Pons (tissue), 1 donor: Measurements from ENCODE around the gene SPPL2C.

ENCODE experiments used
- DNase-seq: peaks from one replicate; pipeline ENCODE4 v3.0.0-alpha.2; 2016; ENCODE audit warnings: low spot score

Gene SPPL2C

GRCh38 chr17:45828582-45829133 is 16.0 kb upstream of the SPPL2C start:
- no peak for DNase-seq

GRCh38 chr17:45833920-45834319 is 10.8 kb upstream of the SPPL2C start:
- DNase-seq = no peak

- DNase-seq = no peak
Measured at GRCh38 chr17:45834471-45835396, 9.9 kb upstream of the SPPL2C start.

GRCh38 chr17:45835481-45835880 is 9.2 kb upstream of the SPPL2C start:
- DNase-seq = no peak

- no peak for DNase-seq
Measured at GRCh38 chr17:45836047-45837044, 8.3 kb upstream of the SPPL2C start.

GRCh38 chr17:45837187-45837586 is 7.5 kb upstream of the SPPL2C start:
- no peak for DNase-seq

- no peak for DNase-seq
Measured at GRCh38 chr17:45837603-45838002, 7.1 kb upstream of the SPPL2C start.

- no peak for DNase-seq
Measured at GRCh38 chr17:45838751-45839295, 5.9 kb upstream of the SPPL2C start.

GRCh38 chr17:45839442-45839841 is 5.2 kb upstream of the SPPL2C start:
- DNase-seq = no peak

- DNase-seq = no peak
Measured at GRCh38 chr17:45841186-45841585, 3.5 kb upstream of the SPPL2C start.

GRCh38 chr17:45841883-45842525 is 2.7 kb upstream of the SPPL2C start:
- DNase-seq = no peak

GRCh38 chr17:45843722-45844121 is 959 bp upstream of the SPPL2C start:
- no peak for DNase-seq

GRCh38 chr17:45845376-45846185 is 900 bp downstream of the SPPL2C start:
- DNase-seq = no peak

GRCh38 chr17:45846223-45846622 is 1.5 kb downstream of the SPPL2C start:
- DNase-seq = no peak

GRCh38 chr17:45846646-45847045 is 2.0 kb downstream of the SPPL2C start:
- no peak for DNase-seq

- no peak for DNase-seq
Measured at GRCh38 chr17:45847101-45847500, 2.4 kb downstream of the SPPL2C start.

GRCh38 chr17:45847747-45848146 is 3.1 kb downstream of the SPPL2C start:
- no peak for DNase-seq

- no peak for DNase-seq
Measured at GRCh38 chr17:45848405-45848804, 3.7 kb downstream of the SPPL2C start.

- DNase-seq = peak; percentile 66
Measured at GRCh38 chr17:45848868-45849535, 4.3 kb downstream of the SPPL2C start.

- DNase-seq = no peak
Measured at GRCh38 chr17:45849536-45849990, 4.9 kb downstream of the SPPL2C start.
